ENCODE results near the gene TMEM132D.

TMEM132D gene

DNA sequence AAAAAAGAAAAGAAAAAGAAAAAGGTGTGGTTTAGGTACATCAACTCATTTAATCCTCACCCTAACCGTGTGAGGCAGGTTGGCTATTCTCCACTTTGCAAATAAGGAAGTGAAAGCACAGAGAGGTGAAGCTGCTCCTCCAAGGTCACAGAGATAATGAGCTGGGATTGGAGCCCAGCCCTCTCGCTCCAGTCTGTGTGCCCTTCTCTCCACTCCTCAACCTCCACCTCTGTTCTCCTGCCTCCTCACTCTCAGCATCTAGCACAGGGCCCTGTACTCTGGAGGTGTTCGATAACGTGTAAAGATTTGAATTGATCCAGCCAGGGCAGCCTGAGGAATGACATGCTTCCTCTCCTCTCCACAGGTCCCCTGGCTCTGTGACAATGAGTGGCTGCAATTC lies 502.3 kb downstream of the TMEM132D start:
- H3K4me3 ChIP-seq (ENCODE audit: low read length): no peak overlapping the region
- DNase-seq (ENCODE audit: low read depth): no peak
- TF ChIP-seq, protein P1, sequence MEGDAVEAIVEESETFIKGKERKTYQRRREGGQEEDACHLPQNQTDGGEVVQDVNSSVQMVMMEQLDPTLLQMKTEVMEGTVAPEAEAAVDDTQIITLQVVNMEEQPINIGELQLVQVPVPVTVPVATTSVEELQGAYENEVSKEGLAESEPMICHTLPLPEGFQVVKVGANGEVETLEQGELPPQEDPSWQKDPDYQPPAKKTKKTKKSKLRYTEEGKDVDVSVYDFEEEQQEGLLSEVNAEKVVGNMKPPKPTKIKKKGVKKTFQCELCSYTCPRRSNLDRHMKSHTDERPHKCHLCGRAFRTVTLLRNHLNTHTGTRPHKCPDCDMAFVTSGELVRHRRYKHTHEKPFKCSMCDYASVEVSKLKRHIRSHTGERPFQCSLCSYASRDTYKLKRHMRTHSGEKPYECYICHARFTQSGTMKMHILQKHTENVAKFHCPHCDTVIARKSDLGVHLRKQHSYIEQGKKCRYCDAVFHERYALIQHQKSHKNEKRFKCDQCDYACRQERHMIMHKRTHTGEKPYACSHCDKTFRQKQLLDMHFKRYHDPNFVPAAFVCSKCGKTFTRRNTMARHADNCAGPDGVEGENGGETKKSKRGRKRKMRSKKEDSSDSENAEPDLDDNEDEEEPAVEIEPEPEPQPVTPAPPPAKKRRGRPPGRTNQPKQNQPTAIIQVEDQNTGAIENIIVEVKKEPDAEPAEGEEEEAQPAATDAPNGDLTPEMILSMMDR (IDR thresholded peaks at IDR 0.05; ENCODE audit: insufficient read depth, low read depth, low read length, missing control alignments): no peak

DNA sequence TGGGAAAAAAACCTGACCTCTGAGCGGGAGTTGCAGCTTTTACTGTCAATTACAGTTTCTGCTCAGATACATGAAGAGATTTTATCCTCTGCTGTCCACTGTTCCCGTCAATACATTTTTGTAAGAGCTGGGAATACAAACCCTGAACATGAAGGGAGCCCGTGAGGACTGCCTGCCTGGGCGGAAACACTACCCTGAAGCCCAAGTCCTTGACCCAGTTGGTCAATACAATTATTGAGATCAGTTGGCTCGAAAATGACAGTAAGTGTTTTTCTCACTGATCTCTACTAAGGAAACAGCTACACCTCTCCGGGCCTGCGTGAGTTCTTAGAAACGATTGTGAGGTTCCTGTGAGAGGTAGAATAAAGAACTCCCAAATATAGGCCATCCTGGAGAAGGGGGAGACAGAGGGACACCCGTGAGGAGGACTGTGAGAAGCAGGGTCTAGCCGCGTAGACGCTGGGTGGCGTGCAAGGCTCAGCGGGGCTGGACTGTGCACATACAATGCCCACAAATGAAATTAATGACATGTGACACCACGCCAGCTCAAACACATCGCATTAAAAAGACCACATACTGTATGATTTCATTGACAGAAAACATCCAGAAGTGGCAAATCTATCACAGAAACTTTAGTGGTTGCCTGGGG lies 509.5 kb downstream of the TMEM132D start:
- no peak overlapping the region for H3K4me3 ChIP-seq (ENCODE audit: low read length)
- no peak for DNase-seq (ENCODE audit: low read depth)
- TF ChIP-seq, protein P1 (IDR thresholded peaks at IDR 0.05; ENCODE audit: insufficient read depth, low read depth, low read length, missing control alignments): no peak

DNA sequence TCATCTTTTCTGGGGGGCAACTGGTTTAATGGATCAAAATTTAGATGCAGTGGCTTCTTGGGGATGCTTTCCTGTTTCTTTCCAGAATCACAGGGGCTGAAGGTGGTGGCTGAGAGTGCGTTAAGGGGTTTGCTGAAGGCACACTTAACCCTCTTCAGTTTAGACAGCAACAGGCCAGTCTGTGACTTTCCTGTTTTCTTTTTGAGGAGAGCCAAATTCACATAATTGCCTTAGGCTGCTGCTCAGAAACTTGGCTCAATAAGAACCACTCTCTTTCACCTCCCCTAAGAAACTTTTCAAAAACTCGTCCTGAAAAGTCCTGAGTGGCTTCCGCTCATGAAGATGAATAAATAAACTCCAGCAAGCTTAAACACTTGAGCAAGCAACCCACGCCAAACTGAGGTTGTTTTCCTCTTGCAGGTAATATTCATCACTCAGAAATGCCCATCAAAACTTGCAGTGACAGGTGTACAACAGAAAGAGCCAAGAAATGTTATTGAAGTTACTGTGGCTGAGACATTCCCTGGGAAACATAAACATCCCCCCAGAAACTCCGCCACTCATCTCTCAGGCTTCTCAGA lies 510.4 kb downstream of the TMEM132D start:
- no peak for DNase-seq (ENCODE audit: low read depth)
- no peak overlapping the region for H3K4me3 ChIP-seq (ENCODE audit: low read length)
- TF ChIP-seq, protein P1 (IDR thresholded peaks at IDR 0.05; ENCODE audit: insufficient read depth, low read depth, low read length, missing control alignments): no peak

DNA sequence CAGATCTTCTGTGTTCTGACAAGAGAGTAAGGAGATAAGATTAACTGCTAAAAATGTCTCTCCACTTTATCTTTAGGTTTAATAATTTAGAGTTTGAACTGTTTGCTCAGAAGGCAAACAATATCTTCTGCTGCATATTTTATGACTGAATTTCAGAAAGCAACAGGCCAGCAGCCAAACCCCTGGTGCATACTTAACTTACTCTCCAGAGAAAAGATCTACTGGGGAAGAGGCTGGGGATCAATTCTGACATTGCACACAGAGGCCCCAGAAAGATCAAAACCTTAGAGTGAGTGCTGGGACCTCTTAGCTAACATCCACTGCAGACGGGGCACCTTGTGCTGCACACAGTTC lies 518.2 kb downstream of the TMEM132D start:
- DNase-seq (ENCODE audit: low read depth): no peak
- no peak overlapping the region for H3K4me3 ChIP-seq (ENCODE audit: low read length)
- TF ChIP-seq, protein P1 (IDR thresholded peaks at IDR 0.05; ENCODE audit: insufficient read depth, low read depth, low read length, missing control alignments): no peak

DNA sequence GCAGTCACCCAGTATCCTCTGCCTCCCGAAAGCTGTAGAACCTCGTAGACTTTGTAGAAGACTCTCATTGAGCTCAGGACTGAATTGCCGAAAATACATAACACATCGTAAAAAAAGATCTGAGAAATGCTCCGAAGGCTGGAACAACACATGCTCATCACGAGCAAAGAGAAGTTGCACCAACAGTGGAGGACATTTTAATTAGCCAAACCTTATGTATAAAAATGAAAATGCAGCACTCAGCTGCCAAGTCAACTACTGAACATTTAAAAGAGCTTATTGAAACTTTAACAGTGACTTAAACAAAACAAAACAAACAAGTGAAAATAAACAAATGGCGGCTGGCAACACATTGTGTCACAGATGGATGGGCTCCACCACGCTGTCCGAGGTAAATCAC lies 519.9 kb downstream of the TMEM132D start:
- TF ChIP-seq, protein P1 (IDR thresholded peaks at IDR 0.05; ENCODE audit: insufficient read depth, low read depth, low read length, missing control alignments): no peak
- DNase-seq (ENCODE audit: low read depth): no peak
- H3K4me3 ChIP-seq (ENCODE audit: low read length): no peak overlapping the region

DNA sequence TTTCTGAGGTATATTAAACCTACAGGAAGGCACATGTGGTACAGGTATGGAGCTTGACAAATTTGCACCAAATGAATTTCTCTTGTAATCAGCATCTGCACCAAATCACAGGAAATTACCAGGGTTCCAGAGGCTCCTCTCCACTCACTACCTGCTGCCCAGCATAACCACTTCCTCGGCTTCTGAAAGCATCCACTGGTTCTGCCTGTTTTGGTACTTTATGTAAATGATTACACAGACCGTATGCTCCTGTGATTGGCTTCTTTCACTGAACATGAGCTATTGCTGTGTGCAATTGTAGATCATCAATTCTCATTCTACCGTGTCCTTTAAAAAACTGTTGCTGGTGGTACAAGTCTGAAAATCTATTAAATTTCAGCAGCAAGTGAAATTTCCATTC lies 522.1 kb downstream of the TMEM132D start:
- TF ChIP-seq, protein P1 (IDR thresholded peaks at IDR 0.05; ENCODE audit: insufficient read depth, low read depth, low read length, missing control alignments): no peak
- no peak overlapping the region for H3K4me3 ChIP-seq (ENCODE audit: low read length)
- no peak for DNase-seq (ENCODE audit: low read depth)

All from epithelial cell of esophagus (primary cell).